GM18870 (cell line): Measurements from ENCODE around the gene CRY2.
"Not testable (repeated sequence)": the region's sequence is repeated elsewhere in the genome, so short reads cannot be mapped to it uniquely, and the experiment has no call there.

ENCODE experiments used
- ATAC-seq: cut with Tn5 transposase; IDR thresholded peaks from one replicate; pipeline ENCODE4 v1.9.1; 2021; ENCODE audit warnings: moderate library complexity; ENCODE audit not compliant: unreplicated experiment

The CRY2 gene

DNA sequence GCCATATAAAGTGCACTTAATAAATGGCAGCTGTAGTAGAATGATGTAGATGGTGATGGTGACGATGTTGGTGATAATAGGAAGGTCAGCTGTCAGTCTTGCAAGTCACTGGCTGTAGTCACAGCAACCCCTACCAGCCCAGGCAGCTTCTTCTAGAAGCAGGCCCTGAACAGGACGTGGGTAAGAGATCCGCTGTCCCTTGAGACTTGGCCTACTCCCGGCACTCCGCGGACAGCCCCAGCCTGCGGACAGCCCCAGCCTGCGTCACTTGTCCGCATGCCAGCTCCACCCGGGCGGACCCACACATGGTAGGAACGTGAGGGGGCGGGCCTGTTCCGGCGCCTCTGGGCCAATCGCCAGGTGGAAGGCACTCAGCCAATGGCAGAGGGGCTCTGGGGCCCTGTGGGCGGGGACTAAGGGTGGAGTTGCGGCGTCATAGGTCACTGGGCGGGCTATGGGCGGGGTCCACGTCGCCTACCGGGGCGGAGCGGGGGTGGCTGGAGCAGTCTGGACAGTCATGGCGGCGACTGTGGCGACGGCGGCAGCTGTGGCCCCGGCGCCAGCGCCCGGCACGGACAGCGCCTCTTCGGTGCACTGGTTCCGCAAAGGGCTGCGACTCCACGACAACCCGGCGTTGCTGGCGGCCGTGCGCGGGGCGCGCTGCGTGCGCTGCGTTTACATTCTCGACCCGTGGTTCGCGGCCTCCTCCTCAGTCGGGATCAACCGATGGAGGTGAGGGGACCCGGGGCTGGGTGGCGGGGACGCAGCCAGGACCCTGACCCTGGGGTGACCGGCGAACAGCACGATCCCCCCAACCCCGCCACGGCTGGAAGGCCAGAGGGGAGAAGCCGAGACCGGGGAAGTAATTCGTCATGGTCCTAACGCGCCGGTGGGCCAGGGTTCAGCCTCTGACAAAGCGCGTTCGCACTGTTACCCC is at the start of gene CRY2:
TSS of gene CRY2 (plus strand) at position 502 of the 937 bp plus-strand sequence. CDS start at position 518, 16 bp downstream.
- peak; percentile 84 for ATAC-seq

DNA sequence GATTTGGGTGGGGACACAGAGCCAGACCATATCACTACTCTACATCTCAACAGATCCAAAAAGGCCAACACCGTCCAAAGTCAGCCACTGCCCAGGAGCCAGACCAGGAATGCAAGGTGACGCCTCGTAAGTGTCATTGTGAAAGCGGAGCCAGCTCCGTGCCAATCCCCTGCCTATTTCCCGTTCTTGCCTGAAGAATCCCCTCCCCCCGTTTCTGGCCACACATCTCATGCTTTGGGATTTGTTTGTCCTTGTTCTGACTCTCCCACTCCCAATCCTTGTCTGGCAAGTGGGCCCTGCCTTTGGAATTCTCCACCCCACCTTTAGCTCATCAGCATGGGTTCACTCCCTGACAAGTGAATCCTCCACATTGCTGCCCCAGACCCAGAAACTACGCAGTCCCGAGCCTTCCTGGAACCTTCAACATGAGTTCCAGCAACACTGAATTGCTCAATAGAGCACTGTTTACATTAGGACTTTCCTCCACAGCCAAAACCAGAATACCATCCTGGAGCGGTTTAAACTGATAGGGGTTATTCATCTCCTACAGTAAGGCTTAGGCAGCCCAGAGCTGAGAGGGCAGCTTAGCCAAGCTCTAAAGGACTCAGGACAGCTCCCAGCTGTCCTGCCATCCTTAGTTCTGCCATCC is 48.4 kb upstream of the CRY2 start:
- no peak for ATAC-seq

DNA sequence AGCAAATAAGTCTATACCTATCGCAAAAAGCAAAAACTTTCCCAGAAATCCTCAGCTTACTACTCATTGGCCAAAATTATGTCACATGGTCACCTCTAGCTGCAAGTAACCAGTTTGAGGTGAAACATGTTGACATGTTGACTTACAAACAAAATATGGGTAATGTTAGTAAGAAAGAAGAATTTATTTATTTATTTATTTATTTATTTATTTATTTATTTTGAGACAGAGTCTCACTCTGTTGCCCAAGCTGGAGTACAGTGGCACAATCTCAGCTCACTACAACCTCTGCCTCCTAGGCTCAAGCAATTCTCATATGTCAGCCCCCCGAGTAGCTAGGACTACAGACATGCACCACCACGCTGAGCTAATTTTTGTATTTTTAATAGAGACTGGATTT is 47.7 kb upstream of the CRY2 start:
- ATAC-seq = no peak

DNA sequence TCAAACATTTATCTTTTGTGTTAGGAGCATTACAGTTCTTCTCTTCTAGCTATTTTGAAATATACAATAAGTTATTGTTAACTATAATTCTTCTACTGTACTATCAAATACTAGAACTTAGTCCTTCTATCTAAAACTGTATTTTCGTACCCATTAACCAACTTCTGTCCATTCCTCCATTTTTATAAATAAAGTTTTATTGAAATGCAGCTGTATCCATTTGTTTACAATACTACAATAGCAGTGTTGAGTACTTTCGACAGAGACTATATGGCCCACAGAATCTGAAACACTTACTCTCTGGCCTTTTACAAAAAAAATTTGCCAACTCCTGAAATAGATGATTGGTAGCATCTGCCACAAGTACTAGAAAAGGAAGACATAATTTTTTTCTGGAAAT is 47.0 kb upstream of the CRY2 start:
- no peak for ATAC-seq

DNA sequence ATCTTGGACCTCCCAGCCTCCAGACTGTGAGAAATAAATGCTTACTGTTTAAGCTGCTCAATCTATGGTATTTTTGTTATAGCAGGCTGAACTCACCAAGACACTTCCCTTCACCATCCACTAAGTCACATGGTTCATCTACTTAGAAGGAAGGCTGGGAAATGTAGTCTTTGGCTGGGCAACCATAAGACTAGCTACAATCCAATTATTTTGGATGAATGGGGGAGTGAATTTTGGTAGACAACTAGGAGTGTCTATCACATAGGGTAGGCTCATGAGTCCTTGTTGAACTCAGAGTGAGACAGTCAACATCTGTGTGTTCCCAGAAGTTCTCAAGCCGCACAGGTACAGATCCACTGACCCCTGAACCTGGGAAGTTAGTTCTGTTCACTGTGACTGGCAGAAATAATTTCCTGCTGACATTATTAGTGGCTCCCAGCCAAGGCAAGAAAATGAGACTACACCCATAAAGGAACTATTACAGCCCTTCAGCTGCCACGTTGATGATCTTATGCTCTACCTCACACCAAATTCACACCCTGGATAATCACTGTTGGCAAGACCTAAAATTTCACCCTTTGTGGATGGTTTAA is 45.5 kb upstream of the CRY2 start:
- no peak for ATAC-seq

DNA sequence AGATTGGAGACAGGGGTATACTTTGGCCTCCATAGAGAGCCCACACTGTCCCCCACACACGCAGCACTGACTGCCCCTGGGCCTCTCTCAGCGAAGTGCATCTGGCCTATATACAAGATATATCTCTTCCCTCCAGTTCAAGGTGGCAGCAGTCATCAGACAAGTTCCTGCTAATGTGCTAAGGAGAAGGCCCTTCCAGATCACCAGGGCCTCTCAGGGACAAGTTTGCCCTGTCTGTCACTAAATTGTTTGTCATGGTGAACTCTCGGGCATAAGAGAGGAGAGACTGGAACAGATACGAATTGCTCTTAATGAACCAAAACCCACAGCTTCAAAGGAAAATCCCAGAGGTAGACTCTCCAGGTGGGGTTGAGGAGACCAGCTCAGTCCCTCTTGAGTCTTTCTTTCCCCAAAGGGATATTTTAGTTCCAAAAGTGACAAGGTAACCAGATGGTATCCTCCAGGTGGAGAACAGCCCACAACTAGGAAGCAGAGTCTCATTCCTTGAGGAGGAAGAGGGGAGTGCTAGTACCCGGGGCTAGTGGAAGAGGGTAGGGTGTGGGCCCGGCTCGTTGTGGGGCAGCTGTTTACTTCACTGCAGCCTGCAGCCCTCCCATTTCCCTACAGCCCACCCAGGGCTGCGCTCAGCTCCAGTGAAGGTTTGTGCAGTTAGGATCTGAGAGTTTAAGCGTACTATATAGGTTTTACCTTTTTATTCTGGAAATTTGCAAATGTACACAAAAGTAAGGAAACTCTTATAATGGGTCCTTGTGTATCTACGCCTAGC is 44.6 kb upstream of the CRY2 start:
- no peak for ATAC-seq

DNA sequence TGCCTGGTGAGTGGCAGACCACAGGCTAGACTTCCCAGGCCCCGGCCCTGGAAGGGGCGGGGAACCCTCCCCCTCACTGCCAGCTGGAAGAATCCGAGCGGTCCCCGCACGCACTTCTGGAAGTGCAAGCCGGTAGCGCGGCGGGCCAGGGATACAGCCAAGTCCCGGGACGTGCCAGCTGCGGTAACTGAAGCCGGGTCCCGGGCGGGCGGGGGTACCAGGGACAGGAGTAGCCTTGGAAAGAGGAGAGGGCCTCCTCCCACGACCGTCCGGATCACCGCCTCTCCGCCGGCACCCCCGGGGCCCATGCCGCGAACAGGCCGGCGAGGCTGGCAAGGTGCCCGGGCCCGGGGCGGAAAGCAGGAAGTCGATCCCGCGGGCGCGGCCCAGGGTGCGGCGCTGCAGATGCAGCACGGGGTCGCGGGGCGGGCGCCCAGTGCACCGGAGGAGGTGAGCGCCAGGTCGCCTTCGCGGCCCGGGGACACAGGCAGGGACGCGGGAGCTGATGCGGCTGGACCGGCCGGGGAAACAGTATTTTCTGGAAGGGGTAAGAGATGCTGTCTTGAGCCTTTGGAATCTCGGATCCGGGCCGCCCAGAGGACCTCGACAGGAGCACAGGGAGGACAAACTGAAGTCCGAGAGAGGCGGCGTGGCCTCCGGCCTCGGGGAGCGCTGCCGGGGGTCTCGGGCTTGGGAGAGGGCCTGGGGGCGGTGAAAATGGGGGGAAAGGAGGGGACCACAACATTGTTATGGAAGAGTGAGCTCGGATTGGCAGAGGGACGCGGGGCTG is 43.1 kb upstream of the CRY2 start:
- ATAC-seq = no peak

DNA sequence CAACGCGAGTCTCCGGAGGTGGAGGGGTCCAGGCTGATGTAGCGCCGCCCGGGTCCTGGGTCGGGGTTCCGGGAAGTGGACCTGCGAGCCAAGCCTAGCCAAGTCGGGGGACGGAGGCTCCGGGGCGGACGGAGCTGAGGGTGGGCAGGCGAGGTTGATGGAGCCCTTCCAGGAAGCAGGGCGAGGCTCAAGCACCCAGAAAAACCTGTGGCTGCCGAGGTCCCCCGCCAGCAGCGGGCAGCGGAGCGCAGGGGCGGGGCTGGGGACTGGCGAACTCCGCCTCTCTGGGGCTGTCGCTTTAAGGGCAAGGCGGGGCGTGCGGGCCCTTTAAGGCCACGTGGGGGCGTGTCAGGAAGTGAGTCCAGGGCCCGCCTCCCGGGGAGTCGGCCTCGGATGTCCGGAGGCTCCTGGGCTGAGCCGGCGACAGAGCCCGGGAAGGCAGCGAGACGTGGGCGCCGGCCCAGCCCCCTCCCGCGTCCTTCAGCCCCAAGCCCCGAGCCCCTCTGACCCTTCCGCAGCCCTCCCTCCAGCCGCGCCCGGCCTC is 42.4 kb upstream of the CRY2 start, which contains the start of gene SLC35C1:
TSS of gene SLC35C1 (plus strand) at position 389 of the 544 bp plus-strand sequence. CDS start 653 bp downstream, outside the sequence.
- peak; percentile 80 for ATAC-seq

DNA sequence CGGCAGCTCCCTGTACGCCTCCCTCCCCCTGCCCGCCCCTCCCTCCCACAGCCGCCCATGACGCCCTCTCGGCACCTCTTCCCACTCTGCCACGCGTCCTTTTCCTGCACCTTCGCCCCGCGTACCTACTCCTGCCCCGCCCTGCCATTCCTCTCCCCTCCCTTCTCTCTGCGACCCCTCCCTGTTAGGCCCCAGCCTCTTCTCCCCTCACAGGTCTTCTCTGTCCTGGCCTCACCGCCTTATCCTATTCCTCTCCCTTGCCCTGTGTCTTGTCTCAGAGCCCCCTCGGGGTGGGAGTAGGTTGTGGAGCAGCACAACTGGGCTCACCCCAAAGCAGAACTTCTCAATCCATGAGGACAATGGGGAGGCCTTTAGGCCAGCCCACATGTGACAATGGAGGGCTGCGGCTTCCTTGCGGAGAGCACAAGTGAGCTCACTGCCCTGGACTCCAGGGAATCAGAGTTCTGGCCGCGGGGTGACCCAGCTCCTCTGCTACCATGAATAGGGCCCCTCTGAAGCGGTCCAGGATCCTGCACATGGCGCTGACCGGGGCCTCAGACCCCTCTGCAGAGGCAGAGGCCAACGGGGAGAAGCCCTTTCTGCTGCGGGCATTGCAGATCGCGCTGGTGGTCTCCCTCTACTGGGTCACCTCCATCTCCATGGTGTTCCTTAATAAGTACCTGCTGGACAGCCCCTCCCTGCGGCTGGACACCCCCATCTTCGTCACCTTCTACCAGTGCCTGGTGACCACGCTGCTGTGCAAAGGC is 41.8 kb upstream of the CRY2 start:
- ATAC-seq = no peak

DNA sequence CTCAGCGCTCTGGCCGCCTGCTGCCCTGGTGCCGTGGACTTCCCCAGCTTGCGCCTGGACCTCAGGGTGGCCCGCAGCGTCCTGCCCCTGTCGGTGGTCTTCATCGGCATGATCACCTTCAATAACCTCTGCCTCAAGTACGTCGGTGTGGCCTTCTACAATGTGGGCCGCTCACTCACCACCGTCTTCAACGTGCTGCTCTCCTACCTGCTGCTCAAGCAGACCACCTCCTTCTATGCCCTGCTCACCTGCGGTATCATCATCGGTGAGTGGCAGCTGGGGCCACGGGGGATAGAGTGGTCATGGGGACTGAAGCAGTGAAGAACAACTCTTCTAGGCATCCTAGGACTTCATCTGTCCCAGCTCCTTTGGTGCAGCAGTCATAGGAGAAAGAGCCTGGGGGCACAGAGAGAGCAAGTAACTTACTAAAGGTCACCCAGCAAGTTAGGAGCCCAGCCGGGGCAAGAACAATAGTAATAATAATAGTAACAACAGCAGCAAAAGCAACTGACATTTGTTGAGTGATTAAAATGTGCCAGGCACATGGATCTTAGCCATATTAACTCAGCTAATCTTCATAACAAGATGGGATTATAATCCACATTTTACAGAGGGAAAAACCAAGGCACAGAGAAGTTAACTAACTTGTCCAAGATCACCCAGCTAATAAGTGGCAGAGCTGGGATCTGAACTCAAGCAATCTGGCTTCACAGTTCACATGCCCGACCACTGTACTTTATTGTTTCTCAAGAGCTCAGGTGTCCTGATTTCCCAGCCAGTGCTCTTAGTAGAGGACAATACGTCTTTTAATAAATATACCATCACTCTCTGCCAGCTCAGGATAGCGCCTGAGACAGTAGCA is 41.0 kb upstream of the CRY2 start:
- no peak for ATAC-seq

DNA sequence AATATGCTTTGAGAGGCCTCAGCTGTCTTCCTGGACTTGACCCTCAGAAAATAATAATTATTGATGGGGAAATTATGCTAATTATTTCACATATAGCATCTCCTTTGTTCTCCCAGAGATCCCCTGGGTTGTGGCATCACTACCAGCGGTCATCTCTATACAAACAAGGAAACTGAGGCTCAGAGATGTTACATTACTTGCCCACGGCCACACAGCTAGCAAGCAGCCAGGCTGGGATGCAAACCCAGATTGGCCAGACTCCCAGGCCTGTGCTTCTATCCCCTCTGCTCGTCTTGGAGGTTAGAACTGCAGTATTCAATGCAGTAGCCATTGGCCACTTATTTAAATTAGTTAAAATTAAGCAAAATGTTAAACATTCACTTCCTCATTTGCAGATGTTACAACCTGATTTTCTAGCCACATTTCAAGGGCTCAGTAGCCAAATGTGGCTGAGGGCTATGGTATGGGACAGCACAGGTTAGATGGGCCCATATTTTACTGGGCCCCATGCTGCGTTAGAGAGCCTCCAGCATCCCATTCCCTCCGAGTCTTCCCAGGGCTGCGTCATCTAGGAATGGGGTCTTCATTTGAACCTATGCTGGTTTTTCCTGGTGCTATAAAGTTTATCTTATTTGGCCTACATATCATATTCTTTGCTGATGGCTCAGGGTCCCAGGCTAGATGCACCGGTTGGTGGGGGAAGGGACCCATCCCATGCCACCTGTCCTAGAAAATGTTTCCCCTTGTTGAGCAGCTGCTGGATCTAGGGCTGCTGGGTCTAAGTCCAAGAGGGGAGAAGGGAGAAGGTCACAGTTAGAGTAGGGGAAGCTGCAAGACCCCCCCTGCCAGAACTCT is 40.1 kb upstream of the CRY2 start:
- ATAC-seq = no peak

DNA sequence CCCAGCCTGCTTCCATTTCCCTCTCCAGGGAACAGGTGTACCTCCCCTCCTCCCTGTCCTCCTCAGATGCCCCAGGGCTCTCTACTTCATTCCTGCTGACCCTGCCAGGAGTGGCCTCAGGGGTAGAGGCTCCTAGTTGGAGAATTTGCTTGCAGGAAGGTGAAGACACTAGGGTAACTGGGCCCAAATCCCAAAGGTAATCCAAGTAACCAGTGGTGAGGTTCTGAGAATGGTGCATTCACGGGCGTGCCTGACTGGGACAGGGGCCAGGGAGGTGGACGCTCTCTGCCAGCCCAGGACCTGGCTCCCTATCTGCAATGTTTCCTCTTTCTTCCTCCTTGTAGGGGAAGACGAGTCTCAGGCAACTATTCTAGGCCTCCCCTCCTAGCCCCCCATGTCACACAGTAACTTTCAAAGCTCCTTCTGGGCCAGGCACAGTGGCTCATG is 39.5 kb upstream of the CRY2 start:
- ATAC-seq = no peak

DNA sequence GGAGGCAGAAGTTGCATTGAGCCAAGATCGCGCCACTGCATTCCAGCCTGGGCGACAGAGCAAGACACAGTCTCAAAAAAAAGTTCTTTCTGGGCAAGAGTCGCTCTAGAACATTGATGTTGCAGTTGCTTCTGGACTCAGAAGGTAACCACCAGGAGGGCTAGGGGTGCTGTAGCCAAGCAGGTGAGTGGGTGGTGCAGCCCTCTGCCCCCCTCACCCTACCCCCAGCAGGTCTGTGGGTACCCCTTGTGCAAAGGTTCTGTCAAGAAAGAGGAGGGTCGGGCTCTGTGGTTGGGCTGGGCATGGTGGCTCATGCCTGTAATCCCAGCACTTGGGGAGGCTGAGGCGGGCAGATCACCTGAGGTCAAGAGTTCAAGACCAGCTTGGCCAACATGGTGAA is 38.8 kb upstream of the CRY2 start:
- ATAC-seq = not testable (repeated sequence)

DNA sequence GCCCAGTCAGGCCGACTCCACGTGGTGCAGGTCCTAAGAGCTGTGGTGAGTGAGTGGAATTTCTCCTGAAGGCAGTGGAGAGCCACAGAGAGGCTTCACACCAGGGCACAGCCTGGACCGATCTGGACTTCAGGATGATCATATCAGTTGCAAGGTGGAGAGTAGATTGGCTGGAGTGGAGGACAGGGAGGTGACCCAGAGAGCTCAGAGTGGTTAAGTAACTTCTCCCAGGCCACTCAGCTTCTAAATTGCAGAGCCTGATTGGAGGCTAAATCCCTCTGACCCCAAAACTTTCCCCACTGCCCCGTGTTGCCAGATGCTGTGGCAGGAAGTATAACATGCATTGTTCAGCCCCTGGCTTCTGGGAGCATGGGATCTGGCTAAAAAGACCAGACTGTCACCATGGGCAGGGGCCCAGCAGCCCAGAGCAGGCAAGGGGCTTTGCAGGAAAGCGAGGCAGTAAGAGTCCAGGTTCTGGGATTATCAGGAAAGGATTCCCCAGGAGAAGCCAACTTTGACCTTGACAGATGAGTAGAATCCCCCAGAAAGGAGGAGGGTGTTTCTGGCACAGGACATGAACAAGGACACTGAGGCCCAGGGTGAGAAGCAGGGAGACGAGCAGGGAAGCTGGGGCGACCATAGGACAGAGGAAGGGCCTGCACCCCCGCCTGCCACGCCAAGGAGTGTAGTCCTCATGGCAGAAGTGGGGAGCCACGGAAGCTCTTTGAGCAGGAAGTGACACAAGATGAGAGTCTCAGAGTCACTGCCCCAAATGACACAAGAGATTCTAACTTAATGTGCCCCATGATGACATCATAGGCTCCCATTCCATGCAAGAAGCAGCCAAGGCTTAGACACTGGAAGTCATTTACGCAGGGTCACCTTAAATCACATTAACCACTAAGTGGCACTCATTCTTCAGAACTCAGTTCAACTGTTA is 37.5 kb upstream of the CRY2 start:
- ATAC-seq = no peak

DNA sequence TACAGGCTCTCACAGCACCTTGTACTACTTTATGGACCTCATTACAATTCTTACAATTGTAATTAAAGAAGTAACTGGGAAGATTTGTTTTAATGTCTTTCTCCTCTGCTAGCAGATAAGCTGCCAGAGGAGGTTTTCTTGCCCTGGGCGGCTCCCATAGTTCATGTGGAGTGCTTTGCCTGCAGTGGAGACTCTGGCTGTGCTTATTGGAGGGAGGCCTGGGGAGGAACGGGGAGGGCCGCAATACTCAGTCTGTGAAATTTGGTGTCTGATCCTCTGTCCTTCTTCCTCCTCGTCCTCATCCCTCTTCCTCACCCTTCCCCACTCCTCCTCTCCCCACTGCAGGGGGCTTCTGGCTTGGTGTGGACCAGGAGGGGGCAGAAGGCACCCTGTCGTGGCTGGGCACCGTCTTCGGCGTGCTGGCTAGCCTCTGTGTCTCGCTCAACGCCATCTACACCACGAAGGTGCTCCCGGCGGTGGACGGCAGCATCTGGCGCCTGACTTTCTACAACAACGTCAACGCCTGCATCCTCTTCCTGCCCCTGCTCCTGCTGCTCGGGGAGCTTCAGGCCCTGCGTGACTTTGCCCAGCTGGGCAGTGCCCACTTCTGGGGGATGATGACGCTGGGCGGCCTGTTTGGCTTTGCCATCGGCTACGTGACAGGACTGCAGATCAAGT is 36.7 kb upstream of the CRY2 start:
- no peak for ATAC-seq

DNA sequence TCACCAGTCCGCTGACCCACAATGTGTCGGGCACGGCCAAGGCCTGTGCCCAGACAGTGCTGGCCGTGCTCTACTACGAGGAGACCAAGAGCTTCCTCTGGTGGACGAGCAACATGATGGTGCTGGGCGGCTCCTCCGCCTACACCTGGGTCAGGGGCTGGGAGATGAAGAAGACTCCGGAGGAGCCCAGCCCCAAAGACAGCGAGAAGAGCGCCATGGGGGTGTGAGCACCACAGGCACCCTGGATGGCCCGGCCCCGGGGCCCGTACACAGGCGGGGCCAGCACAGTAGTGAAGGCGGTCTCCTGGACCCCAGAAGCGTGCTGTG is 36.2 kb upstream of the CRY2 start:
- ATAC-seq = no peak
